Measurements from ENCODE around the gene CRY2.

Gene CRY2

GRCh38 chr11:45919806-45920530 is 72.7 kb downstream of the CRY2 start:
- DNase-seq, result no peak

DNA sequence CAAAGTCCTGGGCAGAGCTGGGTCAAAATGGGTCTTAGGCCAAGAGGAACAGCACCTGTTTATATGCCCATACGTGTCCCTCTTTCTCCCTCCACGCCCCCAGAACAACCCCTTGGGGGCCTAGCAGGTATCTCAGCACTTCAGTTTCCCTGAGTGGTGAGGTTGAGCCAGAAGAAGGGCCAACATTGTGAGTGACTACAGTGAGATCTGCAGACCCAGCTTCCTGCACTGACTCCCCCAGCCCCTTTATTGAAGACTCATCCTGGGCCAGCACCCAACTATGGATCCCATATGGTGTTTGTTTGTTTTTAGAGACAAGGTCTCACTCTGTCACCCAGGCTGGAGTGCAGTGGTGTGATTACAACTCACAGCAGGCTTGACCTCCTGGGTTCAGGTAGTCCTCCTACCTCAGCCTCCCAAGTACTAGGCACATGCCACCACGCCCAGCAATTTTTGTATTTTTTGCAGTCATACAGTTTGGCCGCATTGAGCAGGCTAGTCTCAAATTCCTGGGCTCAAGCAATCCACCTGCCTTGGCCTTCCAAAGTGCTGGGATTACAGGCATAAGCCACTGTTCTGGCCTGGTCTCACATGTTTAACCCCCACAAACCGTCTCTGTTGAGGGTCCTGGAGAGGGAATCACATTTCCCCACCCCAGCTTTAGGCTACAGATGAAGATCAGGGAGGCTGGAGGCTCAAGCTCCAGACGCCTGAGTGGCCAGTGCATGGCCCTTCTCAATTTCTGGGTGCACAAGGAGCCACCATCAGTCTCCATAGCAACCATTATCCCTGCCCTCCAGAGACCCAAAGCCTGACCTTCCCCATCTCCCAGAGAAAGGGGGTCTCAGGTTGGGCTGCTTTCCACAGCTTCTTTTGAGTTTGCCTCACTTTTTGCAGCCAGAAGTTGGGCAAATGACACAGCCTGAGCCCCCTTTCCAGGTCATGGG is 73.5 kb downstream of the CRY2 start:
- DNase-seq, result no peak

DNA sequence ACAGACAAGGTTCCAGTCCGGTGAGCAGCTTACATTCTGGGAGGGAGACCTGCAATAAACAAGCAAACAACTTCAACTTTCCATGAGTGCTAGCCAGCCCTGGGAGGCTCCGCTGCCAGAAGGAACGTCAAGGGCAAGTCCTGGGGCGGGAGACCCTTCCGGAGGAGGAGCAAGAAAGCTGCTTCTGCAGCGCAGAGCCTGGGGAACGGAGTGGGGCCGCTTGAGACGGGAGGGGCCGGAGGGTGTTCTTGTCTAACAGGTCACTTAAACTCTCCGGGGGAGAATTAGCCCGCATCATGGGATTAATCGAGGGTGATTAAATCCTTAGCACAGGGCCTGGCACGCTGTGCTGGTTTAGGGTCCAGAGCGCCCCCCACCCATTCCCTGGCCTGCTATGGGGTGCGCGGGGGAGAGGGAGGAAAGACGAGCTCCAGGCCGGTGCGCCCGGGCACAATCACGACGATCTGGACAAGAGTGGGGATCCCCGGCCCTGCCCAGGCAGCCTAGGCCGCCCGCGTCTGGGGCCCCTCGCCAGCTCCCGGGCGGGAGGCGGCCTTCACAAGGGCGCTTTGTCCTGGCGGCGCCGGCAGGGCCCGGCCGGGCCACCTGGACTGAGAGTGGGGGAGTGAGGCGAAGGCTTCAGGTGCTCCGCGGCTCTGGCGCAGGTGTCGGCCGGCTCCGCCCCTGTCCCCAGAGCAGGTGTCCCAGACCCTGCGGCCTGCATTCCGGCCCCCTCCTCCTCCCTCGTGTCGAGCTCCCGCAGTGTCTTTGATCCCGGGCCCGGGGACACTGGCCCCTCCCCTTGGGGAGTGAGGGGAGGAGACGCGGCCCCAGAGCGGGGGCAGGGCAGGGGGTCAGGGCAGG is 74.5 kb downstream of the CRY2 start:
- no peak for DNase-seq

DNA sequence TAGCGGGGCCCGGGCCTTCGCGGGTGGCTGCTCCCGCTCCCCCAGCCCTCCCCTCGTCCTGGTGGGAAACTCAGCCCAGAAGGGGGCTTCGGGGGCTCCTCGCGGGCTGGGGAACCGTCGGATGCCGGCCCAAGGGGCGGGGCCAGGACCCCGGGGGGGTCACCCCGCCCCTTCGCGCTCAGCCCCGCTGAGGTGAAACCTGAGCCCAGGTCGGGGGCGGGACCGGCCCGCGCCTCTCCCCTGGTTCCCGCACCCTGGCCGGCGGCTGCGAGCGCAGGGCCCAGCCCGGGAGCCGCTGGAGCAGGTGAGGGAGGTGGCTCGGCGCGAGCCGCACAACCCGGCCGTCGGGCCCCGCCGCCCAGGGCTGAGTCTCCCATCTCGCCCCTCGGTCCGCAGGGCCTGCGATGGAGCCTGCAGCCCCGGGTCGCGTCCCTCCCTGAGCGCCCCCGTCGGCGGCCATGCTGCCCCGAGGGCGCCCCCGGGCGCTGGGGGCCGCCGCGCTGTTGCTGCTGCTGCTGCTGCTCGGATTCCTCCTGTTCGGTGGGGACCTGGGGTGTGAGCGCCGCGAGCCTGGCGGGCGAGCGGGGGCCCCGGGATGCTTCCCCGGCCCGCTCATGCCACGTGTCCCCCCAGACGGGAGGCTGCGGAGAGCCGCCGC is 75.3 kb downstream of the CRY2 start, which contains the start of gene LARGE2:
Gene LARGE2 (plus strand): TSS at position 232 of the 658 bp plus-strand sequence. CDS start 227 bp downstream, at position 459.
- no peak for DNase-seq

DNA sequence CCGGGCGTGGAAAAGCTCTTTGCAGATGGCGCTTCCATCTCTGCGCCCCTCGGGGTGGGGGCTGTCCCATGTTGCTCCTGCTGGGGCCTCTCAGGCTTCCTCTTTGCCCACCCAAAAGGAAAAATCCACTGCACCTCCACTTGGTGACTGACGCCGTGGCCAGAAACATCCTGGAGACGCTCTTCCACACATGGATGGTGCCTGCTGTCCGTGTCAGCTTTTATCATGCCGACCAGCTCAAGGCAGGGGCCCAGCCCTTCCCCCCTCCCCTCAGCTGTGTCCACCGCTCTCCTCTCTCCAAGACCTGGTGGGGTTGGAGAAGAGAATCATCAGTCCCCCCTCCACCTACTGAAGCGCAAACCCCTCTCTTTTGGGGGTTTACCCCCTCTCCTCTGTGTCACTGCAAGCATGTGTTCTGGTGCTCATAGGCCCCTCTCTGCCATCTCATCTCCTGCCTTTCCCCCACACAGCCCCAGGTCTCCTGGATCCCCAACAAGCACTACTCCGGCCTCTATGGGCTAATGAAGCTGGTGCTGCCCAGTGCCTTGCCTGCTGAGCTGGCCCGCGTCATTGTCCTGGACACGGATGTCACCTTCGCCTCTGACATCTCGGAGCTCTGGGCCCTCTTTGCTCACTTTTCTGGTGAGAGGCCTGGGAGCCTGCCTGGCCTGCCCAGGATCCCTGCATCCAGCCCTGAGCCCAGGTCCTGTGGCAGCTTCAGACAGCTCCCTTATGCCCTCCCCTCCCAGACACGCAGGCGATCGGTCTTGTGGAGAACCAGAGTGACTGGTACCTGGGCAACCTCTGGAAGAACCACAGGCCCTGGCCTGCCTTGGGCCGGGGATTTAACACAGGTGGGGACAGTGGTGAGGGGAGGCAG is 77.0 kb downstream of the CRY2 start:
- DNase-seq, result no peak

DNA sequence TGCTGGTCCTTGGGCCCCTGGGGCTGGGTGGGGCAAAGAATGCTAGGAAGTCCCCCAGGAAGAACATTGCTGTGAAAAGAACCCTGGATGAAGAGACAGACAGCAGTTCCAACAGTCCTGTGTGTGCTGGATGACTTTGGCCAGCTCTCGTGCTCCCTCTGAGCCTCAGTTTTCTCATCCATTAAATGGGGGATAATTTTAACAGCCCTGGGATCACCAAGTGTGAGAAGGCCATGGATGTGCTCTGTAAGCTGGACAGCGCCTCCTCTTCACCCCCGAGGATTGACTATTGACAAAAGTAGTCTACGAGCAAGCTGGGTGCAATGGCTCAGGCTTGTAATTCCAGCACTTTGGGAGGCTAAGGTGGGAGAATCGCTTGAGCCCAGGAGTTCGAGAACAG is 77.7 kb downstream of the CRY2 start:
- DNase-seq, result no peak

DNA sequence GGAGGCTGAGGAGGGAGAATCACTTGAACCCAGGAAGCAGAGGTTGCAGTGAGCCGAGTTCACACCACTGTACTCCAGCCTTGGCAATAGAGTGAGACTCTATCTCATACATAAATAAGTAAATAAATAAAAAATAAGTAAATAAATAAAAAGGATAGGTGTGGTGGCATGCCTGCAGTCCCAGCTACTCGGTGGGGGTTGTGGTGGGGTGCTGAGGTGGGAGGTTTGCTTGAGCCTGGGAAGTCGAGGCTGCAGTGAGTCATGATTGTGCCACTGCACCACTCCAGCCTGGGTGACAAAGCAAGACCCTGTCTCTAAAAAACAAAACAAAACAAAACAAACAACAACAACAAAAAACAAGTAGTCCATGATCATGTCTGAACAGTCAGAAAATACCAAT is 78.3 kb downstream of the CRY2 start:
- DNase-seq, result no peak

DNA sequence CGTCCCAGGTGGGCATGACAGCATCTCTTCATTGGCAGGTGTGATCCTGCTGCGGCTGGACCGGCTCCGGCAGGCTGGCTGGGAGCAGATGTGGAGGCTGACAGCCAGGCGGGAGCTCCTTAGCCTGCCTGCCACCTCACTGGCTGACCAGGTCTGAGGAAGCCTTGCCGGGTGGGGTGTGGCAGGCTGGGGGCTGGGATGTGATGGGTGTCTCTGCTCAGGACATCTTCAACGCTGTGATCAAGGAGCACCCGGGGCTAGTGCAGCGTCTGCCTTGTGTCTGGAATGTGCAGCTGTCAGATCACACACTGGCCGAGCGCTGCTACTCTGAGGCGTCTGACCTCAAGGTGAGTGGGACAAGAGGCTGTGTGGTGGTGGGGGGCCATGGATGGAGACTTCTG is 78.7 kb downstream of the CRY2 start:
- no peak for DNase-seq

DNA sequence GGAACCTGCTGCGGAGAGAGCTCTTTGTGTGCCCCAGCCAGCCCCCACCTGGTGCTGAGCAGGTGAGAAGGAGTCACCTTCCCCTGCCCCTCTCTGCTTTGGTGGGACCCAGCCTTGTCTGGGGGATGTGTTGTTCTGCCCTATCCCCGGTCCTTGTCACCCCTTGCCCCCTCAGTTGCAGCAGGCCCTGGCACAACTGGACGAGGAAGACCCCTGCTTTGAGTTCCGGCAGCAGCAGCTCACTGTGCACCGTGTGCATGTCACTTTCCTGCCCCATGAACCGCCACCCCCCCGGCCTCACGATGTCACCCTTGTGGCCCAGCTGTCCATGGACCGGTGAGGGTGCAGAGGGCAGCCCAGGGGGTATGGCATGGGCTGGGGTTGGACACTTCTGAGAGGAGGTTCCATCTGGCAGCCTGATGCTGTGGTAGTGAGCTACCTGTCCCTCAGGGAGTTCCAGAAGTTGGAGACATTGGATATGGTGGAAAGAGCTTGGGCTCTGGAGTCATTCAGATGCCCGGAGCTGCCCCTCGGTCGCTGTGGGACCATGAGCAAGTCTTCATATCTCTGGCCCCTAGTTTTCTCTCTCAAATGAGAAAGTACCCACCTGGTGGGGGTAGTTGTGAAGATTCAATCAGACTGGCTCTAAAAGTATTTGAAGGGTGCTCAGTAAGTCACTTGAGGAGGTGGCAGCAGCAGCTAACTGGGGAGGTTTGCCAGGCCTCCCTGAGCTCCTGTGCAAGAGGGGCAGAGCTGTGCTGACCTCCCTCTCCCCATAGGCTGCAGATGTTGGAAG is 79.5 kb downstream of the CRY2 start:
- no peak for DNase-seq

GRCh38 chr11:45927332-45927683 is 80.0 kb downstream of the CRY2 start:
- DNase-seq, result no peak

GRCh38 chr11:45927684-45928413 is 80.6 kb downstream of the CRY2 start:
- DNase-seq, result no peak

DNA sequence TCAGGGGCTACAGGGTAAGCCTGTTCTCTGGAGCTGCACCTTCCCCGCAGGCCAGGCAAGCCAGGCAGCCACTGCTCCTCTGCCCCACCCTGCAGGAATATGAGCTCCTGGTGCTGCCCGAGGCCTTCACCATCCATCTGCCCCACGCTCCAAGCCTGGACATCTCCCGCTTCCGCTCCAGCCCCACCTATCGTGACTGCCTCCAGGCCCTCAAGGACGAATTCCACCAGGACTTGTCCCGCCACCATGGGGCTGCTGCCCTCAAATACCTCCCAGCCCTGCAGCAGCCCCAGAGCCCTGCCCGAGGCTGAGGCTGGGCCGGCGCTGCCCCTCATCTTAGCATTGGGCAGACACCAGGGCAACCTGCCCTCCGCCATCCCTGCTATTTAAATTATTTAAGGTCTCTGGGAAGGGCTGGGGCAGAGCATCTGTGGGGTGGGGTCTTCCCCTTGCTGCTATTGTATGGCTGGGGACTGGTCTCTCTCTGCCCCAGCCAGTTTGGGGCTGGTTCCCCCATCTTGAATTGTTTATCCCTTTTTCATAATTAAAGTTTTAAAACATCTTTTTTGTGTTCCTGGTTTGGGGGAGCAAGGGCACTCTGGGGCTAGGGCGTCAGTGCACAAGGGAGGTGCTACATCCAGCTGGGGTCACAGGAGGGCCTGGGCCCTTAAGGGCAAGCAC is 81.4 kb downstream of the CRY2 start:
- no peak for DNase-seq

DNA sequence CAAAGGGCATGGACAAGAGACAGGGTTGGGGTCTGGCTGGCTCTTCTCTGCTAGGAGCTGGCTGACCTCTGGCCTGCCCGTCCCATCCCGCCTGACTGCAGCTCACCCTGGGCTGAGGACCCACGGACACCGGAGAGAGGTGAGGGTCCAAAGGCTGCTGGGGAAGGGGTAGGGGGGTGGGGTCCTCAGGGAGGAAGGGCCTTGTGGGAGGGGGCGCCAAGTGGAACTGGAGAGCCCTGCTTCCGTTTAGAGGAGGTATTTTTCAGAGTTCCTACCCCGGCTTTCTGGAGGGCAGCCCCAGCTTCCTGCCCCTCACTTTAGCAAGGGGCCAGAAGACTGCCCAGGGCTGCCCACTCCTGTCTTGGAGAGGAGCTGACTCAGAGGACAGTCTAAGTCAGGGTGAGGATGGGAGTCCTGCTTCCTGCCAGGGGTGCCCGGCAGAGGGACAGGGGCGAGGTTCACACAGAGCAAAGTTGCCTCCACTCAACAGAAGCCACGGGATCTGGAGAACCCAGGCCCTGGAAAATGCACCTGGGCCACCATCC is 82.3 kb downstream of the CRY2 start:
- no peak for DNase-seq

GRCh38 chr11:45930031-45930794 is 82.9 kb downstream of the CRY2 start:
- DNase-seq, result peak; percentile 67

- DNase-seq, result no peak
Observed at GRCh38 chr11:45930951-45931570, 83.8 kb downstream of the CRY2 start.

DNA sequence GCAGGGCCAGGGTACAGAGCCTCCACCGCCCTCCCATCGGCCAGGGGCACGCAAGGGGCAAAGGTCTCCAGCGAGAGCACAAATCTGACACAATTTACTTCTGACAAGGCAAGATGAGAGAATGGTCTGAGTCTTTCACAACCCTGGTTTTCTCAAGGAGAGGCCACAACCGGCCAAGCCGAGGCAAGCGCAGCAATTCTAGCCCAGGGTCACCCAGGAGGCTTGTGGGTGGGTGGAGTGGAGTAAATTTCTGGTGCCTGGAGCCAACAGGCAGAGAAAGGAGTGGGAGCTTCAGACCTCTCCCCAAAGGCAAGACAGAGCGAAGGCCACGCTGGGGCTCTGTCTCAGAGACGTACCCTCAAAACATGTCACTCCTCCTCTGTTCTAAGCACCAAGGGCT is 84.5 kb downstream of the CRY2 start:
- DNase-seq, result no peak

DNA sequence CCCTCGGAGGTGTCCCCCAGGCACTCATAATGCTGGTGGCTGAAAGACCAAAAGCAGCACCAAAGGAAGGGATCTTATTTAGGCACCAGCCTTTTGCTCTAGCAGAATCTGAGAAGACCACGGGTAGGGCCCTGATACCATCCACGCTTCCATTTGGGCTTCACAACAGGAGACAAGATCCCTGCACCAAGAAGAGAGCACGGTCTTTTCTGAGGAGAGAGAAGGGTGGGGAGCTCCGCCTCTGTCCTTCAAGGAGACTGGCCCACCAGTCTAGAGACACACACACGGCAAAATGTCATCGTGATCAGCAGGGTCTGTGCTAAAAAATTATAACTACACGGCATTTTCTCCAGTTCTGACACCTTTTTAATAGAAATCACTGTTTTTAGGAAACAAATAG is 84.9 kb downstream of the CRY2 start:
- no peak for DNase-seq
